Activated naive CD8-positive, alpha-beta T cell (primary cell): ENCODE data around the gene TES.
"Not testable (repeated sequence)": the region's sequence is repeated elsewhere in the genome, so short reads cannot be mapped to it uniquely, and the experiment has no call there.

ENCODE experiments used
- H3K27ac Mint-ChIP-seq: one replicate; pipeline ENCODE4 v1.8.0; 2021; ENCODE audit warnings: mixed read lengths
- H3K27me3 Mint-ChIP-seq: one replicate; pipeline ENCODE4 v1.8.0; 2021; ENCODE audit warnings: mixed read lengths
- H3K36me3 Mint-ChIP-seq: one replicate; pipeline ENCODE4 v1.8.0; 2021; ENCODE audit warnings: mixed read lengths
- H3K4me1 Mint-ChIP-seq: one replicate; pipeline ENCODE4 v1.8.0; 2021; ENCODE audit warnings: low read depth, mixed read lengths
- H3K4me3 Mint-ChIP-seq: one replicate; pipeline ENCODE4 v1.8.0; 2021; ENCODE audit warnings: mild to moderate bottlenecking, mixed read lengths
- H3K9me3 Mint-ChIP-seq: one replicate; pipeline ENCODE4 v1.8.0; 2021; ENCODE audit warnings: low read depth, mixed read lengths

TES gene, protein sequence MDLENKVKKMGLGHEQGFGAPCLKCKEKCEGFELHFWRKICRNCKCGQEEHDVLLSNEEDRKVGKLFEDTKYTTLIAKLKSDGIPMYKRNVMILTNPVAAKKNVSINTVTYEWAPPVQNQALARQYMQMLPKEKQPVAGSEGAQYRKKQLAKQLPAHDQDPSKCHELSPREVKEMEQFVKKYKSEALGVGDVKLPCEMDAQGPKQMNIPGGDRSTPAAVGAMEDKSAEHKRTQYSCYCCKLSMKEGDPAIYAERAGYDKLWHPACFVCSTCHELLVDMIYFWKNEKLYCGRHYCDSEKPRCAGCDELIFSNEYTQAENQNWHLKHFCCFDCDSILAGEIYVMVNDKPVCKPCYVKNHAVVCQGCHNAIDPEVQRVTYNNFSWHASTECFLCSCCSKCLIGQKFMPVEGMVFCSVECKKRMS

DNA sequence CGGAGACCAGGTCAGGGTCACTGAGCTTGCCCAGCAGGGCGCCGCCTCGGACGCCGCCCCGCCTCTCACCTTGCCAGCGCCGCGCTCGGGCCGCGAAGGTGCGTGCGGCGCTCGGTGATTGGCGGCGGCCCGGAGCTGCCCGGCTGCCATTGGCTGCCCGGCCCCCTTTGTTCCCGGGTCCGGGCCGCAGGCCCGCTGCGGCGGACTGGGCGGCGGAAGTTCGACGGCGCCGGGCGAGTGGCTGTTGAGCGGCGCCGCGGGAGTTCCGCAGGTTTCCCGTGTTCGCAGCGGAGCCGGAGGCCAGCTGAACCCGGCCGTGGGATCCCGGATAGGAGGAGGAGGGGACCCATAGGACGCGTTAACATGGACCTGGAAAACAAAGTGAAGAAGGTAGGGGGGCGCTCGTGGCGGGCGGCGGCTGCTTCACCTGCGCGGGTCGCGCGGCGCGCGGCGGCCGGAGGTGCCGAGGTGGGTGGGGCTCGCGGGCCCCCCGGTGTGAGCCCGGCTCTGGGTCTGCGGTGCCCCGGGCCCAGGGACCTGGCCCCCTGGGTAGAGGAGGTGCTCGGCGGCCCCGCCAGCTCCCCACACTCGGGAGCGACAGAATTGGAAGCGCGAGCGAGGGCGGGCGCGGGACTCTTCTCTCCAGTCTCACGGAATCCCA, at the start of gene TES:
Gene TES (plus strand): TSS at position 195 of the 661 bp plus-strand sequence. CDS start 169 bp downstream, at position 364.
- no peaks in the 10 kb centered on the region for H3K36me3 Mint-ChIP-seq
- peak within 1 kb of the TSS; percentile 96 for H3K27ac Mint-ChIP-seq
- H3K4me3 Mint-ChIP-seq, result peak within 1 kb of the TSS; percentile 95
- no peaks in the 10 kb centered on the region for H3K9me3 Mint-ChIP-seq
- H3K4me1 Mint-ChIP-seq, result peaks cover 46% of the 10 kb centered on the region
- no peaks in the 10 kb centered on the region for H3K27me3 Mint-ChIP-seq

DNA sequence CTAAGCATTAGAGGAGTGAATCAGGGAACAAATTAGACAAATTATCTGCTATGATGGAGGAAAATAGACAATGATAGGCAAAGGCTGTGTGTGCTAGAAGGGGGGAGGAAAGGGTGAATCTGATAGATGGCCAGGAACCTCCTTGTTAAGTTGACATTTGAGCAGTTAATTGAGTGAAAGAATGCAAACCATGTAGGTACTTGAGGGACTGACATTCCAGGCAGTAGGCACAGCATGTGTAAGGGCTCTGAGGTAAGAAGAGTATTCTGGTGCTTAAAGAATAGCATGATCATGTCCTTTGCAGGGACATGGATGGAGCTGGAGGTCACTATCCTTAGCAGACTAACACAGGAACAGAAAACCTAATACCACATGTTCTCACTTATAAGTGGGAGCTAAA, 48.6 kb upstream of the TES start:
- Mint-ChIP-seq H3K4me1 (peaks cover 1% of the 10 kb centered on the region), H3K27me3 (peaks cover 5% of the 10 kb centered on the region), H3K27ac (no peak overlapping the region), H3K36me3 (no peaks in the 10 kb centered on the region), H3K9me3 (no peaks in the 10 kb centered on the region), H3K4me3 (no peak overlapping the region)

DNA sequence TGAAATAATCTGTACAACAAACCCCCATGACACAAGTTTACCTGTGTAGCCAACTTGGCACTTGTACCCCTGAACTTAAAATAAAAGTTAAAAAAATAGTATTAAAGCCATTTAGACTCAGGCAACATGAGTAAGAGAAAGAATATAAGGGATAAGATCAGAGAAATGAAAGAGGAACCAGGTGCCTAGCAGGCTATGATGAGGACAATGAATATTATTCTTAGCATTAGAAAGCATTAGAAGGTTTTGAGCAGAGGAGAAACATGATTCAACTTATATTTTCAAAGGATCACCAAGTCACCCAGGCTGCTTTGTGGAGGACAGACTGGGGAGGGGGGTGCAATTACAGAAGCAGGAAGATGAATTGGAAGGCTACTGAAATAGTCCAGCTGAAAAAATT, 48.1 kb upstream of the TES start:
- no peaks in the 10 kb centered on the region for H3K9me3 Mint-ChIP-seq
- no peaks in the 10 kb centered on the region for H3K36me3 Mint-ChIP-seq
- peaks cover 2% of the 10 kb centered on the region for H3K27me3 Mint-ChIP-seq
- peaks cover 4% of the 10 kb centered on the region for H3K4me1 Mint-ChIP-seq
- H3K27ac Mint-ChIP-seq, result no peak overlapping the region
- no peak overlapping the region for H3K4me3 Mint-ChIP-seq

DNA sequence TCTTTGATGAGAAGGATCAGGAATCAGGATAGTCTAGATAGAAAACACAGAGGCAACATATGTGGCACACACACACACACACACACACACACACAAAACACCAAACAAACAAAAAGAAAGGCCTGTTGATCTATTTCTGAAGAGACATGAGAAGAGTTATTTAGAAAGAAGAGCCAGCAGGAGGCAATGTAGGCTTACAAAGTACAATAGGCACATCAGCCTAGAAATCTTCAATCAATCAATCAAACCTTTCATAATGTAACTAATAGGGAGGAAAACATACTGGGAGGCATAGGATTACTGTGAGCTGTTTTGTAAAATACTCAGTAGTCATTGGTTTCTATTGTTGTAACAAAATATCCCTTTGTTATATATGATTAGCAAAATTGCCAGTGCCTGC, 47.3 kb upstream of the TES start:
- Mint-ChIP-seq H3K27ac (no peak overlapping the region), H3K9me3 (no peaks in the 10 kb centered on the region)

DNA sequence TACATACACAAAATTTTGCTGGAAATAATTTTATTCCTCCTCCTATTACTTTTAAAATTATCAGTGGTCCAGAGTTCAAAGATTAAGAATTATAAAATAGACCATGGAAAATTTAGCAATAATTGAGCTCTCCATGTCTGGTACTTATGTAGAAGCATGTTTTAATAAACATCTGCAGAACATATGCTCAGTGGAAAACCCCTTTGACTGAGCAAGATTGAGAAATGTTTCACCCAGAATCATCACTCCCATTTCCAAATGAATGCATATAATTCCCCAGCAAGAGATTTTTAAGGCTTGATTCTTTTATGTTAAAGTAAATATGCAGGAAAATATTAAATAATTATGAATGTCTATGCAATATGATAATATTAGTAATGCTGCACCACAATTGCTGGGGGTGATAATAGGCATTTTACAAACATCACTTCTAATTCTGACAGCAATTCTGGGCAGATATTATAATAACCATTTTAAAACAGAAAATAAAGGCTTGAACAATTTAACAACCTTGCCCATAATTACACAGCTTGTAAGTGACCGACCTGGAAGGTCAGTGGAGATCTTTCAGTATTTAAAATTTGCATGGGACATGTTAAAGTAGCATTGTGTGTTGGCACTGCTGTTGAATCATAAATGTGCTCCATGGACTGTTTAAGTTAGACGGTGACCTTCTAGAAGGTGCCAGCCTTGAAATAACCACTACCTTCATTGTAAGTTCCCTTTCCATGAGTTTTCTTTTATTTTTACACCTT, 45.6 kb upstream of the TES start:
- Mint-ChIP-seq H3K27ac (no peak overlapping the region), H3K4me3 (no peak overlapping the region), H3K4me1 (peaks cover 7% of the 10 kb centered on the region), H3K27me3 (peaks cover 1% of the 10 kb centered on the region), H3K36me3 (no peaks in the 10 kb centered on the region), H3K9me3 (no peaks in the 10 kb centered on the region)

More for the DNA sequence above, 47.3 kb upstream of the TES start:
- H3K4me1 Mint-ChIP-seq, result peaks cover 7% of the 10 kb centered on the region
- no peak overlapping the region for H3K4me3 Mint-ChIP-seq
- H3K27me3 Mint-ChIP-seq, result peaks cover 2% of the 10 kb centered on the region
- H3K36me3 Mint-ChIP-seq, result no peaks in the 10 kb centered on the region

DNA sequence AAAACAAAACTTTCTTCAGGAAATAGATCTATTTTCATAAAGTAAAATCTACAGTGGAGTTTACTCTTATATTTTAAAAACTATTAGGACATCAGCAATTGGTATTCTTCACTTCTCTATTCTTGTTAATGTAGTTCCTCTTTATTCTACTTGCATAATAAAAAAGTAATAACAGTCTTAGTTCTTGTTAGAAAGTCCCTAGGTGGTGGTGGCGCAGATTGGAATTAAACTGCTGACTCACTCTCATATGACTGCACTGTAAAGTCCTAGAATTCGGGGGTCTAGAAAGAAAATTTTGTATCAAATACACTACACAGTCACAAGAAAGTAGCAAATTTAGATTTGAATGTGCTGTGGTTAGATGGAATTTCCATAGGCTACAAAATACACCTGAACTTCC, 44.6 kb upstream of the TES start:
- peaks cover 1% of the 10 kb centered on the region for H3K27me3 Mint-ChIP-seq
- H3K4me3 Mint-ChIP-seq, result no peak overlapping the region
- no peaks in the 10 kb centered on the region for H3K36me3 Mint-ChIP-seq
- no peak overlapping the region for H3K27ac Mint-ChIP-seq
- peaks cover 7% of the 10 kb centered on the region for H3K4me1 Mint-ChIP-seq
- H3K9me3 Mint-ChIP-seq, result no peaks in the 10 kb centered on the region

DNA sequence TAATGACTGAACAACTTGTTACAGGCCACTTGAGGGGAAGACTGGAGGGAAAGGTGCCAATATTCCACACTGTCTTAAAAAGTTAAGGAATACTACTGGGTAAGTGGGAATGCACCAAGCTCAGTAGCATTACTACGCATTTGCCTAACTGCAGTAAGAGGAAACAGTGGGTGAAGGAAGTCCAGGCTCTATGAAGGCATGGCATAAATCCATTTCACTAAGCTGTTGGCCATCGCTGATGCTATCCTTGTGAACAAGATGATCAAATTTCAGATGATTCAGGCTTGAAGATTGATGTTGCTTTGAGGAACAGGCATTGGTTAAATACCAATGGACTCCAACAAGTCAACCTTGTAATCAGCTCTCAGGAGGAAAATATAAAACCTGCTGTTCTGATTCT, 44.2 kb upstream of the TES start:
- no peaks in the 10 kb centered on the region for H3K36me3 Mint-ChIP-seq

DNA sequence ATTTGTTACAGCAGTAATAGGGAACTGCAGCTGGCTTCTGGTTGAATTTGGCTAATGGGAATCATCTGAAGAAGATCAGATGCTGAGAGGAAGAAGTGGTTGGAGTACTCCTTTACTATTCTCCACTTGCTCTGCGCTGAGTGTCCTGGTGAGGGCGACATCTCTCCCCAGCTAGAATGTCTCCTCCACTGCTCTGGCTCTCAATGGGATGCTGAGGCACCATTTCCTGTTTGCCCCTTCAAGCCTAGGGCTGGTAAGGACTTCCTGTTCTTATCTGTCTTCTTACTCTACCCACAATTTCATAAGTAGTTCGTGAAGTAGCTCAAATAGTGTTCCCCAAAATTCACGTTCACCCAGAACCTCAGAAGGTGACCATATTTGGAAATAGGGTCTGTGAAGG, 43.2 kb upstream of the TES start:
- H3K4me3 Mint-ChIP-seq, result no peak overlapping the region
- no peak overlapping the region for H3K27ac Mint-ChIP-seq
- H3K9me3 Mint-ChIP-seq, result no peaks in the 10 kb centered on the region
- H3K4me1 Mint-ChIP-seq, result peaks cover 7% of the 10 kb centered on the region
- H3K36me3 Mint-ChIP-seq, result no peaks in the 10 kb centered on the region
- H3K27me3 Mint-ChIP-seq, result peaks cover 4% of the 10 kb centered on the region

More for the DNA sequence above, 44.2 kb upstream of the TES start:
- Mint-ChIP-seq H3K27ac (no peak overlapping the region), H3K4me1 (peaks cover 7% of the 10 kb centered on the region), H3K9me3 (no peaks in the 10 kb centered on the region), H3K27me3 (peaks cover 1% of the 10 kb centered on the region), H3K4me3 (no peak overlapping the region)

DNA sequence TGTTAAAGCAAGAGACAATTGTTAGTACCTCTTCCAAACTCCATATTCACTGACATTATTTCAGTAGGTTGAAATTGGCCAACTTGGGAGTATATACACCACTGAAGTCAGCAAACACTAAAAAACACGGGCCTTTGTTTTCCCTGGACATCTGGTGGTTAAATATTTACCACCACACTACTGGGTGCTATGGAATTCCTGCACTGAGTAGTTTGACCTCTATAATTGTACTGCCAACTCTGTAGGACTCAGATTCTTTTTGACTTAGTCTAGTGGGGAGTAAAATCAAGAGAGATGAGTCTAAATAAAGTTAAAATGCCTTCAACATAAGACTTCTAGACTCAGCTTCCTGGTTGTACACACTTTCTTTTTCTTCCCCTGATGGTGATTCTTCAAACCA, 41.3 kb upstream of the TES start:
- Mint-ChIP-seq H3K27me3 (peaks cover 4% of the 10 kb centered on the region), H3K4me3 (no peak overlapping the region), H3K4me1 (peaks cover 7% of the 10 kb centered on the region), H3K27ac (no peak overlapping the region), H3K36me3 (no peaks in the 10 kb centered on the region), H3K9me3 (no peaks in the 10 kb centered on the region)

DNA sequence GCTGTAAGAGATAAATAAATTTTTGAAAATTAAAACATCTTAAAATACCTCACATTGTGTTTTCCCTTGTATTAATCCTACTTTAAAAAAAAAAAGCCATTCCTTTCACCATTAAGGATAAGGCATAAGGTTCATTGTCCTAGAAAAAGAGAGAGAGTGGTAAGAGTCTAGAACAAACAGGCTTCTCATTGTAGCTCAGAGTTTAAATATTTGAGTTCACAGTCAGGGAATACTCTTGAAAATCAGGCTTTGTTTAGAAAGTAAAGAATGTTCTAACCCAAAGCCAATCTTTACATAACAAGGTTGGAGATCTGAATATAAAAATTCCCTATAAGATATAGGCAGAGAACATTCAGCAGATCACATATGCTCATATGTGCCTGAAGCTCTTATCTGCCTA, 40.2 kb upstream of the TES start:
- Mint-ChIP-seq H3K36me3 (no peaks in the 10 kb centered on the region), H3K9me3 (no peaks in the 10 kb centered on the region), H3K4me1 (peaks cover 7% of the 10 kb centered on the region), H3K27me3 (peaks cover 4% of the 10 kb centered on the region), H3K4me3 (no peak overlapping the region), H3K27ac (no peak overlapping the region)

DNA sequence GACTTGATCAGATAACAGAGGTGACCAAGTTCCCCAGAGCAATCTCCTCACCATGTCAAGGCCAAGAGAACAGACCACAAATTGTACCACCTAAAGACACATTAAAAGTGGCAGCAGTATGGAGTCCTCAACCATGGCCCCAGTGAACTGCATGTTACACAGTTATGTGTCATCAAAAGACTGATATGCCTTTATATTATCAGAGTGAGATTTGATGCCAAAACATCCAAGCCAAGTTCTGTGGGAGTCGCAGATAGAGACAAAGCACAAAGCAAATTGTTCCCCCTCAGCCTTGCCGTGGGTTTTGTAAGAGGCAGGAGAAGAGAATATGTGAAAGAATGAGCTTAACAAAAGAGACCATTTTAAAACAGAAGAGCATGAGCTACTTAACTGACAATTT, 39.2 kb upstream of the TES start:
- peaks cover 4% of the 10 kb centered on the region for H3K27me3 Mint-ChIP-seq
- H3K4me3 Mint-ChIP-seq, result no peak overlapping the region
- H3K4me1 Mint-ChIP-seq, result peaks cover 7% of the 10 kb centered on the region
- H3K9me3 Mint-ChIP-seq, result no peaks in the 10 kb centered on the region
- no peak overlapping the region for H3K27ac Mint-ChIP-seq
- peaks cover 2% of the 10 kb centered on the region for H3K36me3 Mint-ChIP-seq

DNA sequence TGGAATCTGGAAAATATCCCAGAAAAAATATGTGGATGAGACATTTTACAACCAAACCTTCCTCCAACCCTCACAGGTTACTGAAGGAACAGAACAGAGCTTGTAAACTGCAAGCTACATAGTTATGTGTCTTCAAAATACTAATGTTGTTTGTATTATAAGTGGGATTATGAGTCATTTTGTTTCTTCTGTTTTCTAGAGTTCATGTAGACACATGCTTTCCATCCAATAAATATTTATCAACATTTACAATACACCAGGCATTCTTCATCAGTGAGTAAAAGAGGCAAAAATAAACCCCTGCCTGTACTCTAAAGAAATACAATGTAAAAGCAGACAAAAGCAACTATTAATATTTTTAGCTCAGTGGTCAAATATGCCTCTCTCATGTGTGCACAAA, 38.0 kb upstream of the TES start:
- no peaks in the 10 kb centered on the region for H3K9me3 Mint-ChIP-seq
- H3K4me3 Mint-ChIP-seq, result no peak overlapping the region
- peaks cover 1% of the 10 kb centered on the region for H3K4me1 Mint-ChIP-seq
- peaks cover 4% of the 10 kb centered on the region for H3K27me3 Mint-ChIP-seq
- H3K36me3 Mint-ChIP-seq, result peaks cover 2% of the 10 kb centered on the region
- no peak overlapping the region for H3K27ac Mint-ChIP-seq

DNA sequence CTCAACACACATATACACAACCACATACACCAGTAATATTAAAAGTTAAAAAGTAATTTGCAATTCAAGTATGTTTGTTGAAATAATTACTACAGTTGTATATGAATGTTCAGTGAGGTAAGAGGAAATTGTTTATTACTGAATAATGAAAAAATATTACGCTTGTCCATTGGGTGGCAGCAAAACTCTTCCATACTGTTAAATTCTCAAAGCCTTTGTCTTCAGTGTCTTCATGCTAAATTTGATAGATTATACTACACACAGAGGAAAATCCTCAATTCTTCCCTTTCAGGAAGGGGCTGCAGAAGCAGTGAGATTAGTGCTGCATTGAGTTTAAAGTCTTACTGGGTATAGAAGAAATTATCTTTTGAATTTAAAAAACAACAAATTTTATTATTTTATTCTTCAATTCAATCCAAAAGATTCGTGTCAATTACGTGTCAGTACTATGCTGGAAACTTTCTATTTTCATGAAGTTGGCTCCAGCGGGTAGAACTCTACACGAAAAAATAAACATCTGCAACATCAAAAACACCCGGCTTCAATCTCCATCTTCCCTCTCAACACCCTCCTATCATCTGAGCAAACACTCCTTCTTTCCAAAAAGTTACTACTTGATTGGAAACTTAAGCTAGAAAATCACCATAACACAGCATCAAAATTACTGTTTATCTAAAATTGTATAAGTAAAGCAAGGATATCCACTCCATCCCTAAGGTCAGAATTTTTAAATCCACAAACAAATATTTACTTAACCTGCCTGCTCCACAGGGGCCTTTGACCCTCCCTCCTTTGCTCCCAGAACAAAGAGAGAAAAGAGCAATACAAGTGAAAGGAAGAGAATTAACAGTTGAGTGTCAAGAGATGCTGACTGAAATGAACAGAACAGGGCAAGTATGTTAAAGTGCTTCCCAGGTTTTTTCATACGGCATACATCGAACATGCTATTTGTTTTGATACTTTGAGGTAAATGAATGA, 37.0 kb upstream of the TES start:
- Mint-ChIP-seq H3K4me3 (no peak overlapping the region), H3K4me1 (no peaks in the 10 kb centered on the region), H3K9me3 (no peaks in the 10 kb centered on the region), H3K27ac (no peak overlapping the region), H3K27me3 (peaks cover 4% of the 10 kb centered on the region), H3K36me3 (peaks cover 2% of the 10 kb centered on the region)

DNA sequence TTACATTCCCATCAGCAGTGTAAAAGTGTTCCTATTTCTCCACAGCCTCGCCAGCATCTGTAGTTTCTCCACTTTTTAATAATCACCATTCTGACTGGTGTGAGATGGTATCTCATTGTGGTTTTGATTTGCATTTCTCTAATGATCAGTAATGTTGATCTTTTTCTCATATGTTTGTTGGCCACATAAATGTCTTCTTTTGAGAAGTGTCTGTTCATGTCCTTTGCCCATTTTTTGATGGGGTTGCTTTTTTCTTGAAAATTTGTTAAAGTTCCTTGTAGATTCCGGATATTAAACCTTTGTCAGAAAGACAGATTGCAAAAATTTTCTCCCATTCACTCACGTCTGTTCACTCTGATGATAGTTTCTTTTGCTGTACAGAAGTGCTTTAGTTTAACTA, 35.2 kb upstream of the TES start:
- H3K27ac Mint-ChIP-seq, H3K4me1 Mint-ChIP-seq: not testable (repeated sequence)

More for the DNA sequence above, 35.2 kb upstream of the TES start:
- not testable (repeated sequence) for H3K9me3 Mint-ChIP-seq, H3K36me3 Mint-ChIP-seq, H3K4me3 Mint-ChIP-seq, H3K27me3 Mint-ChIP-seq
